OCI-LY7 (cell line): ENCODE results near the gene LIPE.

Source experiments
- EZH2phosphoT487 ChIP-seq: fragments of 200-600 bp; sonication (generic); IDR thresholded peaks from 2 replicates; pipeline ENCODE4 v1.6.1; 2018; ENCODE audit warnings: low read depth, borderline replicate concordance, mild to moderate bottlenecking, mixed run types, antibody characterized with exemption, low read length, moderate library complexity, mixed read lengths
- TF ChIP-seq, protein P1 (sequence below): fragments of 200-600 bp; sonication (generic); conservative IDR thresholded peaks from 2 replicates; pipeline ENCODE4 v1.5.1; 2014; ENCODE audit warnings: mild to moderate bottlenecking, antibody characterized with exemption, low read length, moderate library complexity, mixed read lengths

DNA sequence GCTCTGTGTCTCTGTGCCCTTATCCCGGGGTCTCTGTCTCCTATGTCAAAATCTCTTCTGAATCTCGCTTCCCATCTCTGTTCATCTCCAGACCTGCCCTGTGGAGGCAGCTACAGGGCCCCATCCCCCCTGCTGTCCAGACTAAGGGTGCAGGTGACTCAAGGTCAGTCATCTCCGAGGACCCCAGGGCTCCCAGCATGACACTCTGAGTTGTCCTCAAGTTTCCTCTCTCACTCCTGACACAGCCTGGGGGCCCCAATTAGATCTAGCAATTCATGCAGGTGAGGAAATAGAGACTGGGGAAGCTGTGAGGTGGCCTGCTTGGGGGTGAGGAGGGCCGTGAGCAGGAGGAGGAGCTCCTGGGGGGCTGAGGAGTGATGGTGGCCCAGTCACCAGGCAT is 35.0 kb downstream of the LIPE start:
- TF ChIP-seq, protein P1, sequence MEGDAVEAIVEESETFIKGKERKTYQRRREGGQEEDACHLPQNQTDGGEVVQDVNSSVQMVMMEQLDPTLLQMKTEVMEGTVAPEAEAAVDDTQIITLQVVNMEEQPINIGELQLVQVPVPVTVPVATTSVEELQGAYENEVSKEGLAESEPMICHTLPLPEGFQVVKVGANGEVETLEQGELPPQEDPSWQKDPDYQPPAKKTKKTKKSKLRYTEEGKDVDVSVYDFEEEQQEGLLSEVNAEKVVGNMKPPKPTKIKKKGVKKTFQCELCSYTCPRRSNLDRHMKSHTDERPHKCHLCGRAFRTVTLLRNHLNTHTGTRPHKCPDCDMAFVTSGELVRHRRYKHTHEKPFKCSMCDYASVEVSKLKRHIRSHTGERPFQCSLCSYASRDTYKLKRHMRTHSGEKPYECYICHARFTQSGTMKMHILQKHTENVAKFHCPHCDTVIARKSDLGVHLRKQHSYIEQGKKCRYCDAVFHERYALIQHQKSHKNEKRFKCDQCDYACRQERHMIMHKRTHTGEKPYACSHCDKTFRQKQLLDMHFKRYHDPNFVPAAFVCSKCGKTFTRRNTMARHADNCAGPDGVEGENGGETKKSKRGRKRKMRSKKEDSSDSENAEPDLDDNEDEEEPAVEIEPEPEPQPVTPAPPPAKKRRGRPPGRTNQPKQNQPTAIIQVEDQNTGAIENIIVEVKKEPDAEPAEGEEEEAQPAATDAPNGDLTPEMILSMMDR, result no peak
- TF ChIP-seq EZH2phosphoT487, result no peak
